ENCODE results near the gene GUK1.

The GUK1 gene

GRCh38 chr1:228194436-228194835 is 54.4 kb downstream of the GUK1 start:
- DNase-seq = peak; percentile 2
- Mint-ChIP-seq H3K36me3 (ENCODE audit: low read depth) (peaks cover 19% of the 10 kb centered on the region), H3K27ac (no peak overlapping the region), H3K4me1 (ENCODE audit: low read depth) (peaks cover 1% of the 10 kb centered on the region), H3K9me3 (peaks cover 10% of the 10 kb centered on the region), H3K4me3 (no peak overlapping the region), H3K27me3 (no peaks in the 10 kb centered on the region)

GRCh38 chr1:228194921-228195812 is 55.1 kb downstream of the GUK1 start:
- no peak for DNase-seq
- H3K27ac Mint-ChIP-seq = no peak overlapping the region
- peaks cover 24% of the 10 kb centered on the region for H3K36me3 Mint-ChIP-seq (ENCODE audit: low read depth)
- H3K9me3 Mint-ChIP-seq = peaks cover 14% of the 10 kb centered on the region
- H3K4me3 Mint-ChIP-seq = no peak overlapping the region
- no peaks in the 10 kb centered on the region for H3K27me3 Mint-ChIP-seq
- H3K4me1 Mint-ChIP-seq (ENCODE audit: low read depth) = no peaks in the 10 kb centered on the region

GRCh38 chr1:228197555-228198147 is 57.6 kb downstream of the GUK1 start:
- H3K27ac Mint-ChIP-seq = no peak overlapping the region
- H3K36me3 Mint-ChIP-seq (ENCODE audit: low read depth) = peaks cover 24% of the 10 kb centered on the region
- H3K27me3 Mint-ChIP-seq = no peaks in the 10 kb centered on the region
- H3K4me1 Mint-ChIP-seq (ENCODE audit: low read depth) = no peaks in the 10 kb centered on the region
- H3K4me3 Mint-ChIP-seq = no peak overlapping the region
- peaks cover 14% of the 10 kb centered on the region for H3K9me3 Mint-ChIP-seq
- peak; percentile 3 for DNase-seq
